Measurements from ENCODE around the gene MROH2B. TPM values are rescaled to one million over a fixed set of nuclear protein-coding genes. Genes with fewer than 3 reads are reported as not detected.

The MROH2B gene
- total and polyA plus RNA-seq, 2 of the 13 experiments (the other 11 are each of a cell fraction or from before 2014, with no cell fraction given): not detected

DNA sequence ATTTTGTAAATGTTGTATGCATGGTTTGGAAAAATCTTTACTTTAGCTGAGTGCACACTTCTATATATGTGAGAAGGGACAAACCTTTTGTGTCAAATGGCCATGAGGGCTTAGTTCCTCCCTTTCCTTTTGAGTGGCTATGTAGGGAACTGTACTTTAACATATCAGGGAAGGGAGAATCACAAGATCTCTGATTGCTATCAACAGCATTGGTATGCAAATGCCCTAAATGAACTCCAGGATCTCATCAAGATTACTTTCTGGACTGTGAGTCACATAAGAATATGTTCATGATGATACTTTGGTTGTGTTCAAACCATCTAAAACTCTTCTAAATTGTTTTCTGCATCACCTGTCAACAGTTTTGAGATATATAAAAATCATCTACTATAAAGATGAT lies 31.2 kb upstream of the MROH2B start:
- Histone ChIP-seq H3K79me2 (ENCODE audit: insufficient read depth, low read length) (no peaks in the 10 kb centered on the region), H3K4me2 (ENCODE audit: low read depth, low read length) (no peak overlapping the region), H3K27me3 (ENCODE audit: control insufficient read depth in 1 of 2, insufficient read depth in 2 of 2, low read length in 2 of 2) (no peaks in the 10 kb centered on the region), H3K4me3 (replicated peaks in 1 of 3; ENCODE audit: insufficient read depth in 1 of 3, low read depth in 2 of 3, low read length in 3 of 3) (no peak overlapping the region), H3K9me3 (ENCODE audit: low read length) (no peaks in the 10 kb centered on the region), H2AFZ (ENCODE audit: low read length) (no peak overlapping the region), H4K20me1 (ENCODE audit: insufficient read depth, low read length) (no peaks in the 10 kb centered on the region), H3K4me1 (ENCODE audit: insufficient read depth, low read length) (no peaks in the 10 kb centered on the region), H3K36me3 (replicated peaks in 1 of 2; ENCODE audit: control insufficient read depth in 1 of 2, insufficient read depth in 2 of 2, low read length in 2 of 2) (no peaks in the 10 kb centered on the region), H3K27ac (ENCODE audit: extremely low read length, insufficient read depth, low read length) (no peak overlapping the region), H3K9ac (ENCODE audit: insufficient read depth, low read depth, low read length) (no peak overlapping the region)
- FAIRE-seq (no peak), DNase-seq (ENCODE audit: low spot score) (no peak), ATAC-seq (no peak)
- ChIA-PET POLR2A (no interaction called here), CTCF (ENCODE audit: low intra/inter-chr PET ratio, low total read pairs) (no interaction called here)
- intact Hi-C loops (cut with micrococcal nuclease; ENCODE audit: unreplicated experiment): no loop called here
- BruUV-seq (replicated peaks): no TSS peak
- in situ Hi-C loops (cut with HindIII; ENCODE audit: extremely low pct_ligation_motif_present, low pct_unique_long_range_greater_than_20kb): no loop called here
- TF ChIP-seq MXD4 (CRISPR knock-in tag; IDR thresholded peaks at IDR 0.05): no peak
- no peak for TF ChIP-seq MLLT10 (CRISPR knock-in tag; IDR thresholded peaks at IDR 0.05)
- TF ChIP-seq ZNF44 (CRISPR knock-in tag; IDR thresholded peaks at IDR 0.05): no peak
- no peak for TF ChIP-seq DPF2 (CRISPR knock-in tag; IDR thresholded peaks at IDR 0.05; ENCODE audit: borderline replicate concordance, low read depth)
- TF ChIP-seq ZNF274 (CRISPR knock-in tag; IDR thresholded peaks at IDR 0.05): no peak
- TF ChIP-seq, protein P1, sequence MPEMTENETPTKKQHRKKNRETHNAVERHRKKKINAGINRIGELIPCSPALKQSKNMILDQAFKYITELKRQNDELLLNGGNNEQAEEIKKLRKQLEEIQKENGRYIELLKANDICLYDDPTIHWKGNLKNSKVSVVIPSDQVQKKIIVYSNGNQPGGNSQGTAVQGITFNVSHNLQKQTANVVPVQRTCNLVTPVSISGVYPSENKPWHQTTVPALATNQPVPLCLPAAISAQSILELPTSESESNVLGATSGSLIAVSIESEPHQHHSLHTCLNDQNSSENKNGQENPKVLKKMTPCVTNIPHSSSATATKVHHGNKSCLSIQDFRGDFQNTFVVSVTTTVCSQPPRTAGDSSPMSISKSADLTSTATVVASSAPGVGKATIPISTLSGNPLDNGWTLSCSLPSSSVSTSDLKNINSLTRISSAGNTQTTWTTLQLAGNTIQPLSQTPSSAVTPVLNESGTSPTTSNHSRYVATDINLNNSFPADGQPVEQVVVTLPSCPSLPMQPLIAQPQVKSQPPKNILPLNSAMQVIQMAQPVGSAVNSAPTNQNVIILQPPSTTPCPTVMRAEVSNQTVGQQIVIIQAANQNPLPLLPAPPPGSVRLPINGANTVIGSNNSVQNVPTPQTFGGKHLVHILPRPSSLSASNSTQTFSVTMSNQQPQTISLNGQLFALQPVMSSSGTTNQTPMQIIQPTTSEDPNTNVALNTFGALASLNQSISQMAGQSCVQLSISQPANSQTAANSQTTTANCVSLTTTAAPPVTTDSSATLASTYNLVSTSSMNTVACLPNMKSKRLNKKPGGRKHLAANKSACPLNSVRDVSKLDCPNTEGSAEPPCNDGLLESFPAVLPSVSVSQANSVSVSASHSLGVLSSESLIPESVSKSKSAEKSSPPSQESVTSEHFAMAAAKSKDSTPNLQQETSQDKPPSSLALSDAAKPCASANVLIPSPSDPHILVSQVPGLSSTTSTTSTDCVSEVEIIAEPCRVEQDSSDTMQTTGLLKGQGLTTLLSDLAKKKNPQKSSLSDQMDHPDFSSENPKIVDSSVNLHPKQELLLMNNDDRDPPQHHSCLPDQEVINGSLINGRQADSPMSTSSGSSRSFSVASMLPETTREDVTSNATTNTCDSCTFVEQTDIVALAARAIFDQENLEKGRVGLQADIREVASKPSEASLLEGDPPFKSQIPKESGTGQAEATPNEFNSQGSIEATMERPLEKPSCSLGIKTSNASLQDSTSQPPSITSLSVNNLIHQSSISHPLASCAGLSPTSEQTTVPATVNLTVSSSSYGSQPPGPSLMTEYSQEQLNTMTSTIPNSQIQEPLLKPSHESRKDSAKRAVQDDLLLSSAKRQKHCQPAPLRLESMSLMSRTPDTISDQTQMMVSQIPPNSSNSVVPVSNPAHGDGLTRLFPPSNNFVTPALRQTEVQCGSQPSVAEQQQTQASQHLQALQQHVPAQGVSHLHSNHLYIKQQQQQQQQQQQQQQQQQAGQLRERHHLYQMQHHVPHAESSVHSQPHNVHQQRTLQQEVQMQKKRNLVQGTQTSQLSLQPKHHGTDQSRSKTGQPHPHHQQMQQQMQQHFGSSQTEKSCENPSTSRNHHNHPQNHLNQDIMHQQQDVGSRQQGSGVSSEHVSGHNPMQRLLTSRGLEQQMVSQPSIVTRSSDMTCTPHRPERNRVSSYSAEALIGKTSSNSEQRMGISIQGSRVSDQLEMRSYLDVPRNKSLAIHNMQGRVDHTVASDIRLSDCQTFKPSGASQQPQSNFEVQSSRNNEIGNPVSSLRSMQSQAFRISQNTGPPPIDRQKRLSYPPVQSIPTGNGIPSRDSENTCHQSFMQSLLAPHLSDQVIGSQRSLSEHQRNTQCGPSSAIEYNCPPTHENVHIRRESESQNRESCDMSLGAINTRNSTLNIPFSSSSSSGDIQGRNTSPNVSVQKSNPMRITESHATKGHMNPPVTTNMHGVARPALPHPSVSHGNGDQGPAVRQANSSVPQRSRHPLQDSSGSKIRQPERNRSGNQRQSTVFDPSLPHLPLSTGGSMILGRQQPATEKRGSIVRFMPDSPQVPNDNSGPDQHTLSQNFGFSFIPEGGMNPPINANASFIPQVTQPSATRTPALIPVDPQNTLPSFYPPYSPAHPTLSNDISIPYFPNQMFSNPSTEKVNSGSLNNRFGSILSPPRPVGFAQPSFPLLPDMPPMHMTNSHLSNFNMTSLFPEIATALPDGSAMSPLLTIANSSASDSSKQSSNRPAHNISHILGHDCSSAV (CRISPR knock-in tag; IDR thresholded peaks at IDR 0.05; ENCODE audit: borderline replicate concordance): no peak
- no peak for TF ChIP-seq ZNF558 (CRISPR knock-in tag; IDR thresholded peaks at IDR 0.05; ENCODE audit: borderline replicate concordance)
- TF ChIP-seq ZNF720 (CRISPR knock-in tag; IDR thresholded peaks at IDR 0.05): no peak
- no peak for TF ChIP-seq HES4 (CRISPR knock-in tag; IDR thresholded peaks at IDR 0.05; ENCODE audit: borderline replicate concordance)
- TF ChIP-seq ZNF562 (CRISPR knock-in tag; IDR thresholded peaks at IDR 0.05; ENCODE audit: borderline replicate concordance): no peak
- no peak for TF ChIP-seq ZNF121 (CRISPR knock-in tag; IDR thresholded peaks at IDR 0.05)
- no peak for TF ChIP-seq ZMYM4 (CRISPR knock-in tag; IDR thresholded peaks at IDR 0.05)
- TF ChIP-seq, protein P2, sequence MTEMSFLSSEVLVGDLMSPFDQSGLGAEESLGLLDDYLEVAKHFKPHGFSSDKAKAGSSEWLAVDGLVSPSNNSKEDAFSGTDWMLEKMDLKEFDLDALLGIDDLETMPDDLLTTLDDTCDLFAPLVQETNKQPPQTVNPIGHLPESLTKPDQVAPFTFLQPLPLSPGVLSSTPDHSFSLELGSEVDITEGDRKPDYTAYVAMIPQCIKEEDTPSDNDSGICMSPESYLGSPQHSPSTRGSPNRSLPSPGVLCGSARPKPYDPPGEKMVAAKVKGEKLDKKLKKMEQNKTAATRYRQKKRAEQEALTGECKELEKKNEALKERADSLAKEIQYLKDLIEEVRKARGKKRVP (CRISPR knock-in tag; IDR thresholded peaks at IDR 0.05): no peak
- TF ChIP-seq, protein P3, sequence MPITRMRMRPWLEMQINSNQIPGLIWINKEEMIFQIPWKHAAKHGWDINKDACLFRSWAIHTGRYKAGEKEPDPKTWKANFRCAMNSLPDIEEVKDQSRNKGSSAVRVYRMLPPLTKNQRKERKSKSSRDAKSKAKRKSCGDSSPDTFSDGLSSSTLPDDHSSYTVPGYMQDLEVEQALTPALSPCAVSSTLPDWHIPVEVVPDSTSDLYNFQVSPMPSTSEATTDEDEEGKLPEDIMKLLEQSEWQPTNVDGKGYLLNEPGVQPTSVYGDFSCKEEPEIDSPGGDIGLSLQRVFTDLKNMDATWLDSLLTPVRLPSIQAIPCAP (CRISPR knock-in tag; IDR thresholded peaks at IDR 0.05; ENCODE audit: low read depth): no peak
- TF ChIP-seq TSC22D2 (CRISPR knock-in tag; IDR thresholded peaks at IDR 0.05; ENCODE audit: borderline replicate concordance): no peak
- no peak for TF ChIP-seq ZNF543 (CRISPR knock-in tag; IDR thresholded peaks at IDR 0.05)
- no peak for TF ChIP-seq TCF7 (IDR thresholded peaks at IDR 0.05; ENCODE audit: low read depth)

Data from HepG2 (cell line).